Measurements from ENCODE around the gene NDUFAF8. TPM values are rescaled to one million over a fixed set of nuclear protein-coding genes. Genes with fewer than 3 reads are reported as not detected.
A peak's percentile ranks its signal among the peaks of the same experiment; 100 is the strongest.

NDUFAF8 gene
- total RNA-seq, 1 experiment from 2014 or later: 60.1 TPM

GRCh38 chr17:81237591-81238489 lies 1.3 kb upstream of the NDUFAF8 start:
- H3K23ac ChIP-seq (ENCODE audit: insufficient read length, low read depth, low read length): no peak overlapping the region
- H3K79me1 ChIP-seq (ENCODE audit: insufficient read depth, low read depth, low read length, poor library complexity, severe bottlenecking): peaks cover 3% of the 10 kb centered on the region
- Mint-ChIP-seq H3K9me3 (no peaks in the 10 kb centered on the region; a peak in 2 of 5 replicates), H3K27ac (no peak overlapping the region), H3K36me3 (ENCODE audit: insufficient read depth in 1 of 3, low read depth in 3 of 3) (peaks cover 5 to 15% (median 9%) of the 10 kb centered on the region in 3 experiments; a peak in 6 of 7 replicates), H3K27me3 (ENCODE audit: low read depth) (no peaks in the 10 kb centered on the region; the same call in 1 of the 2 replicates), H3K4me3 (peak overlapping the region; percentile 90 to 93), H3K4me1 (peaks cover 19 to 32% of the 10 kb centered on the region in 2 experiments)
- no peak overlapping the region for H2BK15ac ChIP-seq (ENCODE audit: low read depth, low read length)
- H3K27ac ChIP-seq (ENCODE audit: insufficient read length, low read depth, low read length): no peak overlapping the region
- H2BK120ac ChIP-seq (ENCODE audit: low read depth, low read length, poor library complexity, severe bottlenecking): no peak overlapping the region
- no peak overlapping the region for H2BK5ac ChIP-seq (ENCODE audit: insufficient read length, low read length)
- no peaks in the 10 kb centered on the region for H3K9me3 ChIP-seq (ENCODE audit: control insufficient read depth, low read depth, low read length)
- H4K8ac ChIP-seq (replicated peaks; ENCODE audit: insufficient read length, low read depth, low read length): no peak overlapping the region
- no peak for DNase-seq
- H3K23me2 ChIP-seq (ENCODE audit: insufficient read length, low read depth, low read length, poor library complexity, severe bottlenecking): peaks cover 12% of the 10 kb centered on the region
- no peak overlapping the region for H4K91ac ChIP-seq (ENCODE audit: insufficient read length, low read depth, low read length)
- H2BK20ac ChIP-seq (ENCODE audit: low read depth, low read length, poor library complexity, severe bottlenecking): no peak overlapping the region
- H2AFZ ChIP-seq (ENCODE audit: low read length): no peak overlapping the region
- H3K79me2 ChIP-seq (ENCODE audit: insufficient read depth, low read length): peaks cover 4% of the 10 kb centered on the region
- H3K9ac ChIP-seq (ENCODE audit: extremely low read depth, insufficient read length, low read length): peak overlapping the region; percentile 76
- H3T11ph ChIP-seq (ENCODE audit: low read length): no peak overlapping the region
- no peak overlapping the region for H3K14ac ChIP-seq (ENCODE audit: insufficient read depth, low read length)
- no CpG with 5 or more reads among the region's 36 CpGs for WGBS (ENCODE audit: extremely low coverage, insufficient read length, low lambda C conversion rate)
- H3K27me3 ChIP-seq (ENCODE audit: insufficient read depth, low read length): no peaks in the 10 kb centered on the region
- H3K4ac ChIP-seq (ENCODE audit: low read depth, low read length): no peak overlapping the region
- H4K20me1 ChIP-seq (ENCODE audit: control insufficient read depth, insufficient read depth, insufficient read length): peaks cover 3% of the 10 kb centered on the region
- H3K4me2 ChIP-seq (ENCODE audit: insufficient read depth, insufficient read length, low read length): peak overlapping the region; percentile 82
- H3K4me1 ChIP-seq (ENCODE audit: insufficient read depth, low read length): no peaks in the 10 kb centered on the region
- no peak overlapping the region for H3K56ac ChIP-seq (ENCODE audit: insufficient read length, low read depth, low read length)
- H3K18ac ChIP-seq (ENCODE audit: insufficient read length, low read depth, low read length): no peak overlapping the region
- H2AK5ac ChIP-seq (ENCODE audit: insufficient read length, low read length): no peak overlapping the region
- no peak overlapping the region for H2BK12ac ChIP-seq (ENCODE audit: insufficient read length, low read depth, low read length)
- no peak for TF ChIP-seq CTCF (conservative IDR thresholded peaks at IDR 0.05)
- no peak overlapping the region for H4K5ac ChIP-seq (ENCODE audit: insufficient read length, low read depth, low read length)
